Stimulated activated CD4-positive, alpha-beta T cell treated with anti-CD3 and anti-CD28 coated beads, Interleukin-1b, Interleukin-23, amount 100 ng/mL, for 48 hours (primary cell): ENCODE measurements around the gene MAP2K2.
"Not testable (repeated sequence)": the region's sequence is repeated elsewhere in the genome, so short reads cannot be mapped to it uniquely, and the experiment has no call there.

Experiments
- DNase-seq: peaks from one replicate; pipeline ENCODE4 v3.0.0-alpha.2; 2020

MAP2K2 gene

DNA sequence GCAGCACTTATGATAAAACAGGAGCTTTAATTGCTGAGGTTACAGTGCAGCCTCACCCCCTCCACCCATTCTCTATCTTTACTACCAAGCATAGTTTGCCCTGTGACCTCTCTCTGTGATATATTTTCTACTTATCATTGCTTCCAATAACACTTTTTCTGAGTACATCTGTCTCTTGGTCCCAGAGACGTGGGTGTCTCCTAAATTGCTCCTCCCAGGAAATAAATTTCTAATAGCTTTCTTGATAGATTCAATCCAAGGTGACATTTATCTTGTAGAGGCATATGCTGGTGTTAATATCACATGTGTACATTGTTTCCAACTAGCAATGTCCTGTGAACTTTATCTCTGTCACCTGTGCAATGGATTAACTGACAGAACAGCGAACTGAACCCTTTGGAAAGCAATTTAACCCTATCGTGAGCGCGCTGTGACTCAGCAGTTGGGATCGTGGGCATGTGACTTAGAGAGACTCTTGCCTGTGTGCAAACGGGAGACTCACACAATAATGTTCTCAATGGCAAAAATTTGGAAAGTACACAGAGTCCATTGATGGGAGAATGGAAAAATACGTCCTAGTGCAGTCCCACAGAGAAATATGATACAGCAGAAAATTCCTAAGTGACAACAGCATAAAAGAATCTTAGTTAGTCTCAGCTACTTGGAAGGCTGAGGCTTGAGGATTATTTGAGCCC, 7.0 kb upstream of the MAP2K2 start:
- no peak for DNase-seq

GRCh38 chr19:4129050-4129449, 5.1 kb upstream of the MAP2K2 start:
- not testable (repeated sequence) for DNase-seq

GRCh38 chr19:4127322-4127721, 3.4 kb upstream of the MAP2K2 start:
- DNase-seq = not testable (repeated sequence)

GRCh38 chr19:4124638-4125037, 716 bp upstream of the MAP2K2 start:
- no peak for DNase-seq

DNA sequence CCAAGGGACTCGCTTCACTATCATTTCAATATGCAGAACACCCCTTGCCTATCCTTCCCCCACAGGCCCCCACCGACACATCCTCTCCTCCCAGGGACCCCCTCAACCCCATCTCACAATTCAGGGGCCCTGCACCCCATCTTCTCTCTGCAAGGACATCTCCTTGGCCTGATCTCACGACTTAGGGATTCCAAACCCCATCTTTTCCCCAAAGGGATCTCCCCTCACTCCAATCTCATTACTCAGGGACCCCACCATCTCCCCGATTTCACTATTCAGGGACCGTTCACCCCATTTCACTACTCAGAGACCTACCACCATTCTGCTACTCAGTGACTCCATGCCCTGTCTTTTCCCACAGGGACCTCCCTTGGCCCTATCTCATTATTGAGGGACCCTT, 1.4 kb downstream of the MAP2K2 start:
- DNase-seq = no peak

- DNase-seq = no peak
Observed at GRCh38 chr19:4121815-4122214, 2.1 kb downstream of the MAP2K2 start.

- no peak for DNase-seq
Observed at GRCh38 chr19:4121273-4121612, 2.7 kb downstream of the MAP2K2 start.

- DNase-seq = no peak
Observed at GRCh38 chr19:4120559-4121272, 3.2 kb downstream of the MAP2K2 start.

DNA sequence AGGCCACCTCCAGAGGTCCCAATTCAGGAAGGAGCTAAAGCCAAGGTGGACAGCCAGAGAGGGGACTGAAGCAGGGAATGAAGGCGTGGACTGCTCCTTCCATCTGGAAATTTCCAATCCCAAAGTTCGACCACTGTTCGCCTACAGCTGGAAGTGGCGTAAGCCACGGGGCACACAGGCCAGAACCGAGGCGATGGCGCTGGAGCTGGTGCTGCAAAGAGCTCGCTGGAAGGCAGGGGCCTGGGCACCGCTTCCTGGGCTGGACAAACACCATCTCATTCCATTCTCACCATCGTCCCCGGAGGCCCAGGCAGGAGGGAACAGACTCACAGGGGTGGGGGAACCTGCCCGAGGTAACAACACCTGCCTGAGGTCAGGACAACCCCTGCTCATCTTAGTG, 4.2 kb downstream of the MAP2K2 start:
- DNase-seq = no peak

GRCh38 chr19:4115818-4116385, 8.0 kb downstream of the MAP2K2 start:
- peak; percentile 25 for DNase-seq

DNA sequence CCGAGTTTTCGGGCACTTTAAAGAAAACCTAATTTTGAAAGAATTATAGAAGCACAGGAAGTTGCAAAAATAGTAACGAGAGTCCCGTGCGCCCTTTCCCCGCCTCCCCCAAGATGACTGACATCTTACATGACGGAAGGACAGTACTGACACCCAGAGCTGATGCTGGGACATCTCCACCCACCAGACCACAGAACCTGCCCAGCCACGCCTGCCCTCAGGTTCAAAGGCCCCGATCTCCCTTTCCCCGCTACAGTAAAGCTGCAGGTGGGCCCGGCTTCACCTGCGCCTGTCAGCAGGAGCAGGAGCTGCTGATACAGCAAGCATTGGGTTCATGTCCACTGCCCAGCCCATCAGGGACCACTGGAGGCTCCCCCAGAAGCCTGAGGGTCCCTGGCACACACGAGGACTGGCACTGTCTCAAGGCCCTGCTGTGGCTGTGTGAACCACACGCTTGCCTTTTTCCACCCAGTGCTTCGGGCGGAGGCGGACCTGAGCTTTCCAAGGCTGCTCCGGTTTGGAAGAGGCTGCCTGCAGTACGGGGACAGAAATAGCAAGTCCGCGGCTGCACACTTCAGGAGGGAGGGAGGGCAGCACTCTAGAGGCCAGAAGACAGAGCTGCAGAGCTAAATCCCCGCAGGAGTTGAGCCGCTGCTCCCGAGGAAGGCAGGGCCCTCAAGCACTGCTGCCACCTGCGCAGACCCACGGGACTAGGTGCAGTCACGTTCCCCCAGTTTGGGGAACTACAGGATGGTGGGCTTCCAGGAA, 8.7 kb downstream of the MAP2K2 start:
- peak; percentile 45 for DNase-seq

DNA sequence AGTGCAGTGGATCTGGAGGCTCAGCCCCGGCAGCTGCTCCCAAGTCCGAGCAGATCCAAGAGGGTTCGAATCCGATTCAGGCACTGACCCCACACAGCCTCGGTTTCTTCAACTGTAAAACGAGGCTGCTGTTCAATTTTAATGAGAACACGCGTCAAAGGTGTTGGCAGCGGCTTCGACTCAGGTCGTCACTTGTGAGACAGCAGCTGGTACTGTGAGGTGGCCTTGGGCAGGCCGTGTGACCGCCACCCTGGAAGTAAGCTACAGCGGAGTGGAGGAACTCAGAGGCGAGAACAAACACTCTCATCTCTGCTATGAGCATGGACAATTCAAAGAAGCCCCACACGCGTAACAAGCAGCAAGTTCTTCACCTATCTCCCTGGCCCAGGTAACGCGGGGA, 9.7 kb downstream of the MAP2K2 start:
- no peak for DNase-seq

GRCh38 chr19:4113398-4114088, 10.4 kb downstream of the MAP2K2 start:
- DNase-seq = no peak

DNA sequence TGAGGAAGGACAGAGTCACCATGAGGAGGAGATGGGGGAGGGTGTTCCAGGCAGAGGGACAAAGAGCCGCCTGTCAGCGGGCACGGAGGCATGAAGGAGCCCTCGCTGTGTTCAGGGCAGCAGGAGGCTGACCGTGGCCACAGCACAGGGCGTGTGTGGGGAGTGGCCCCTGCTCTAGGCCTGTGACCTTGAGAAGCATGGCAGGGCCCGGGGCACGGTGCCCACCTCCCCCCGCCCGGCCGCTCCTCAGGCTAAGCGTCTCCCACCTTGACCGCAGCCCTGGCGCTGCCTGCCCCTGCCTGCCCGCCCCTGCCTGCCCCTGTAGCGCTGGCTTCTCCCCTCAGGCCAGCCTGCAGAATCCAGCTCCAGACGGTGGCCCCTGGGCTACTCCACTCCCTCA, 11.6 kb downstream of the MAP2K2 start:
- DNase-seq = no peak

DNA sequence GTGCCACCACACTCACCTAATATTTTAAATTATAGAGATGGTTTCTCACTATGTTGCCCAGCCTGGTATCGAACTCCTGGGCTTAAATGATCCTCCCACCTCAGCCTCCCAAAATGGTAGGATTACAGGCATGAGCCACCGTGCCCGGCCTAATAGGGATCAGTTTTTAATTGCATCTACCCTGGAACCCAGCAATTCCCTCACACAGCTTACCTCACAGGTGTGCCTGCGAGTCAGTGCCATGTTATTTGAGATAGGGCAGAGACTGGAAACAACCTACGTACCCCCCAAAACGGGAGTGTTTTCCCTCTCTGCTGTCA, 14.3 kb downstream of the MAP2K2 start:
- DNase-seq = no peak

- peak; percentile 55 for DNase-seq
Observed at GRCh38 chr19:4108767-4109625, 14.9 kb downstream of the MAP2K2 start.

DNA sequence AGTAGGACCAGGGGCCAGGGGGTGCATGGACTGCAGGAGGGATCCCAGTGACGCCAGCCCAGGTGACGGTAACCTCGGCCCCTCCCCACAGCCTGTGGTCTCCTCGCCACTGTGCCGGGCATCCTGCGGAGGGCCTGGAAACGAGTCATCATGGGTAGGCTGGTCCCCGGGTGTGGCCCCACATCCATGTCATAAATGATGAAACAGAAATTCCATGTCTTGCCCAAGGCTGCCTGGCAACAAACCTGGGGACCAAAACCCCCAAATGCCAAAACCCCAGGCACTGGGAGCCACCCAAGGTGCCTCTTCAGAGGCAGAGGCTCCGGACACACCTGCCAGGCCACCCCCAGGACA, 20.9 kb downstream of the MAP2K2 start:
- peak; percentile 26 for DNase-seq

- DNase-seq = no peak
Observed at GRCh38 chr19:4102339-4103079, 21.4 kb downstream of the MAP2K2 start.

DNA sequence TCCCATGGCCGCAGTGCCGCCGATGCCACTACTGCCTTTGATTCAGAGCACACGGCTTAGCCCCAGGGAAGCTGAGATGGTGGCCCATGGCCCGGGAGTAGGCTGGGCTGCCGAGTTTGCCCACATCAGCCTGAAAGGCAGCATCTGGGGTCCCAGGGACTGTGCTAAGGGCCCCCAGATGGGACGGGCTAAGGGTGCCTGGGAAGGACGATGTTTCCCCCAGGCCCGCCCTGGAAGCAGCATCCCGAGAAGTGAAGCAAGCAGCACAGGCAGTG, 22.5 kb downstream of the MAP2K2 start:
- DNase-seq = no peak

- no peak for DNase-seq
Observed at GRCh38 chr19:4100647-4101495, 23.1 kb downstream of the MAP2K2 start.
